Measurements from ENCODE around the gene MIEN1. TPM values are rescaled to one million over a fixed set of nuclear protein-coding genes. Genes with fewer than 3 reads are reported as not detected.

MIEN1 gene
- total RNA-seq, 2 donors from 2014 or later: 46.5 to 119 TPM

- 95% methylated on average over 10 of the region's 10 CpGs for WGBS
Measured at GRCh38 chr17:39761861-39762496, 31.6 kb upstream of the MIEN1 start.

GRCh38 chr17:39759204-39759603 lies 28.9 kb upstream of the MIEN1 start:
- DNase-seq (ENCODE audit: low spot score): no peak
- intact Hi-C loops (cut with DNase I): no loop called here
- no peak overlapping the region for H3K27ac ChIP-seq
- H3K27me3 ChIP-seq (replicated peaks; ENCODE audit: insufficient read depth): no peaks in the 10 kb centered on the region
- H3K4me1 ChIP-seq (replicated peaks): no peaks in the 10 kb centered on the region
- H3K36me3 ChIP-seq: no peaks in the 10 kb centered on the region
- no peak overlapping the region for H3K4me3 ChIP-seq
- no peaks in the 10 kb centered on the region for H3K9me3 ChIP-seq
- WGBS: 90% methylated on average over 5 of the region's 5 CpGs
- TF ChIP-seq, protein P1, sequence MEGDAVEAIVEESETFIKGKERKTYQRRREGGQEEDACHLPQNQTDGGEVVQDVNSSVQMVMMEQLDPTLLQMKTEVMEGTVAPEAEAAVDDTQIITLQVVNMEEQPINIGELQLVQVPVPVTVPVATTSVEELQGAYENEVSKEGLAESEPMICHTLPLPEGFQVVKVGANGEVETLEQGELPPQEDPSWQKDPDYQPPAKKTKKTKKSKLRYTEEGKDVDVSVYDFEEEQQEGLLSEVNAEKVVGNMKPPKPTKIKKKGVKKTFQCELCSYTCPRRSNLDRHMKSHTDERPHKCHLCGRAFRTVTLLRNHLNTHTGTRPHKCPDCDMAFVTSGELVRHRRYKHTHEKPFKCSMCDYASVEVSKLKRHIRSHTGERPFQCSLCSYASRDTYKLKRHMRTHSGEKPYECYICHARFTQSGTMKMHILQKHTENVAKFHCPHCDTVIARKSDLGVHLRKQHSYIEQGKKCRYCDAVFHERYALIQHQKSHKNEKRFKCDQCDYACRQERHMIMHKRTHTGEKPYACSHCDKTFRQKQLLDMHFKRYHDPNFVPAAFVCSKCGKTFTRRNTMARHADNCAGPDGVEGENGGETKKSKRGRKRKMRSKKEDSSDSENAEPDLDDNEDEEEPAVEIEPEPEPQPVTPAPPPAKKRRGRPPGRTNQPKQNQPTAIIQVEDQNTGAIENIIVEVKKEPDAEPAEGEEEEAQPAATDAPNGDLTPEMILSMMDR (IDR thresholded peaks at IDR 0.05): no peak
- no peak for TF ChIP-seq POLR2A (IDR thresholded peaks at IDR 0.05)
- no peak for TF ChIP-seq POLR2AphosphoS5 (IDR thresholded peaks at IDR 0.05)

More at GRCh38 chr17:39761861-39762496, 31.6 kb upstream of the MIEN1 start:
- Histone ChIP-seq H3K27me3 (replicated peaks; ENCODE audit: insufficient read depth) (no peaks in the 10 kb centered on the region), H3K9me3 (no peaks in the 10 kb centered on the region), H3K36me3 (no peaks in the 10 kb centered on the region), H3K4me1 (replicated peaks) (no peaks in the 10 kb centered on the region), H3K4me3 (no peak overlapping the region), H3K27ac (no peak overlapping the region)
- no peak for DNase-seq (ENCODE audit: low spot score)
- TF ChIP-seq, protein P1 (IDR thresholded peaks at IDR 0.05): no peak
- TF ChIP-seq POLR2A (IDR thresholded peaks at IDR 0.05) (no peak), POLR2AphosphoS5 (IDR thresholded peaks at IDR 0.05) (no peak)
- intact Hi-C loops (cut with DNase I): no loop called here

- TF ChIP-seq, protein P1 (IDR thresholded peaks at IDR 0.05): no peak
- TF ChIP-seq POLR2A (IDR thresholded peaks at IDR 0.05) (no peak), POLR2AphosphoS5 (IDR thresholded peaks at IDR 0.05) (no peak)
- no peaks in the 10 kb centered on the region for H3K4me1 ChIP-seq (replicated peaks)
- intact Hi-C loops (cut with DNase I): no loop called here
- H3K27me3 ChIP-seq (replicated peaks; ENCODE audit: insufficient read depth): no peaks in the 10 kb centered on the region
- H3K9me3 ChIP-seq: no peaks in the 10 kb centered on the region
- WGBS: 83% methylated on average over 12 of the region's 12 CpGs
- no peak for DNase-seq (ENCODE audit: low spot score)
- no peaks in the 10 kb centered on the region for H3K36me3 ChIP-seq
- H3K27ac ChIP-seq: no peak overlapping the region
- no peak overlapping the region for H3K4me3 ChIP-seq
Measured at GRCh38 chr17:39757931-39758873, 27.9 kb upstream of the MIEN1 start.

DNA sequence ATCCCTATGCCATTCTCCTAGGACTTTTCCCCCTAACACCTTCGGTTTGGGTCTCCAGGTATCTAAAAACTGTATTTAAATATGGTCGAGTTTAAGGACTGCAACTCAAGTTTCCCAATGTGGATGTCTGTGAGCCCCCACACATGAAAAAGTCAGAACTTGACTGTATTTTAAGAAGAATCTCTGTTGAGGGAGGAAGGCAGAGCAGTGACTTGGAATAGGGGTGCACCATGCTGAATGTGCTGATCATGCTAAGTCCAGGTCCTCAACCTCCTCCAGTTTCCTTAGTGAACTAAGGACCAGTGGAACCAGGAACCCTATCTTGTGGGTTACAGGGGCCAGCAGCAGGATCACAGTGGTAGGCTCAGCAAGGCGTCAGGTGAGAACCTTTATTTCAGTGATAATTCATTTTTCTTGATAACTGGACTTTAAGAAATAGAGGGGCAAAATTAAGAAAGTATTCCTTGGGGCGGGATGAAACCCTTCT lies 26.9 kb upstream of the MIEN1 start:
- no peak overlapping the region for H3K4me3 ChIP-seq
- 93% methylated on average over 4 of the region's 4 CpGs for WGBS
- no peak overlapping the region for H3K27ac ChIP-seq
- H3K9me3 ChIP-seq: no peaks in the 10 kb centered on the region
- intact Hi-C loops (cut with DNase I): no loop called here
- no peak for DNase-seq (ENCODE audit: low spot score)
- no peaks in the 10 kb centered on the region for H3K27me3 ChIP-seq (replicated peaks; ENCODE audit: insufficient read depth)
- H3K36me3 ChIP-seq: no peaks in the 10 kb centered on the region
- TF ChIP-seq POLR2AphosphoS5 (IDR thresholded peaks at IDR 0.05) (no peak), POLR2A (IDR thresholded peaks at IDR 0.05) (no peak)
- TF ChIP-seq, protein P1 (IDR thresholded peaks at IDR 0.05): no peak
- H3K4me1 ChIP-seq (replicated peaks): no peaks in the 10 kb centered on the region

All from prostate gland (tissue), 2 donors.